Liver (tissue), 9 donors: ENCODE data around the gene DLK1. TPM values are rescaled to one million over a fixed set of nuclear protein-coding genes. Genes with fewer than 3 reads are reported as not detected.

Source experiments
- DNase-seq: peaks from one replicate; pipeline ENCODE4 v3.0.0-alpha.2; 2017; ENCODE audit warnings: low spot score
- H3K27ac ChIP-seq, 2 donors: one replicate each; pipeline ENCODE4 v1.7.0; 2013; ENCODE audit warnings: inconsistent platforms in 2 of 2, low read length in 2 of 2, control low read depth in 1 of 2, low read depth in 1 of 2, mild to moderate bottlenecking in 1 of 2
- H3K27me3 ChIP-seq, 4 donors: one replicate each; pipeline versions ENCODE4 v1.6.1 to v1.7.0; 2013; ENCODE audit warnings: low read length in 3 of 4, inconsistent platforms in 1 of 4, mild to moderate bottlenecking in 1 of 4, moderate library complexity in 1 of 4; ENCODE audit not compliant: control insufficient read depth in 4 of 4, insufficient read depth in 4 of 4
- H3K36me3 ChIP-seq, 4 donors: one replicate each; pipeline versions ENCODE4 v1.6.1 to v1.7.0; 2013; ENCODE audit warnings: low read length in 3 of 4, mild to moderate bottlenecking in 3 of 4, low read depth in 1 of 4, moderate library complexity in 1 of 4; ENCODE audit not compliant: control insufficient read depth in 4 of 4, insufficient read depth in 3 of 4
- H3K4me1 ChIP-seq, 4 donors: one replicate each; pipeline versions ENCODE4 v1.6.1 to v1.7.0; 2013; ENCODE audit warnings: low read length in 3 of 4, mild to moderate bottlenecking in 3 of 4, moderate library complexity in 1 of 4; ENCODE audit not compliant: control insufficient read depth in 4 of 4, insufficient read depth in 4 of 4
- H3K4me3 ChIP-seq, 3 donors: one replicate each; pipeline versions ENCODE4 v1.6.1 to v1.7.0; 2013; ENCODE audit warnings: low read length in 3 of 3, control low read depth in 1 of 3, low read depth in 1 of 3, mild to moderate bottlenecking in 1 of 3
- H3K9ac ChIP-seq, 2 donors: one replicate each; pipeline ENCODE4 v1.7.0; 2013; ENCODE audit warnings: low read length in 2 of 2, mild to moderate bottlenecking in 2 of 2, moderate library complexity in 2 of 2, control low read depth in 1 of 2, low read depth in 1 of 2
- H3K9me3 ChIP-seq, 4 donors: one replicate each; pipeline versions ENCODE4 v1.6.1 to v1.7.0; 2013; ENCODE audit warnings: low read length in 3 of 4; ENCODE audit not compliant: control insufficient read depth in 4 of 4
- ATF3 ChIP-seq: IDR thresholded peaks from 2 replicates; pipeline ENCODE4 v1.6.1; 2016; ENCODE audit warnings: antibody characterized with exemption
- CTCF ChIP-seq: fragments of 150-350 bp; IDR thresholded peaks from 2 replicates; pipeline ENCODE4 v1.5.1; 2017; ENCODE audit warnings: improper control_type of control experiment, low read depth, low read length; ENCODE audit not compliant: missing input control
- EGR1 ChIP-seq, 2 donors: IDR thresholded peaks; 2 replicates each; pipeline ENCODE4 v1.6.1; 2016 to 2018; ENCODE audit warnings: antibody characterized with exemption in 2 of 2, low read depth in 2 of 2
- FOXA1 ChIP-seq: IDR thresholded peaks from 2 replicates; pipeline ENCODE4 v1.6.1; 2016; ENCODE audit warnings: antibody characterized with exemption
- FOXA2 ChIP-seq: IDR thresholded peaks from 2 replicates; pipeline ENCODE4 v1.6.1; 2016; ENCODE audit warnings: antibody characterized with exemption
- GABPA ChIP-seq, 2 donors: IDR thresholded peaks in 1 of 2; conservative IDR thresholded peaks in 1 of 2; 2 replicates each; pipeline ENCODE4 v1.6.1; 2016; ENCODE audit warnings: antibody characterized with exemption in 2 of 2, mild to moderate bottlenecking in 1 of 2, moderate library complexity in 1 of 2
- HNF4G ChIP-seq: IDR thresholded peaks from 2 replicates; pipeline ENCODE4 v1.6.1; 2016; ENCODE audit warnings: antibody characterized with exemption
- JUND ChIP-seq, 2 donors: IDR thresholded peaks; 2 replicates each; pipeline ENCODE4 v1.6.1; 2016; ENCODE audit warnings: antibody characterized with exemption in 2 of 2
- MAX ChIP-seq: IDR thresholded peaks from 2 replicates; pipeline ENCODE4 v1.6.1; 2016; ENCODE audit warnings: antibody characterized with exemption
- NR2F2 ChIP-seq: IDR thresholded peaks from 2 replicates; pipeline ENCODE4 v1.6.1; 2016; ENCODE audit warnings: antibody characterized with exemption
- RAD21 ChIP-seq, 2 donors: IDR thresholded peaks; 2 replicates each; pipeline ENCODE4 v1.6.1; 2016; ENCODE audit warnings: antibody characterized with exemption in 2 of 2, mild to moderate bottlenecking in 2 of 2
- REST ChIP-seq: IDR thresholded peaks from 2 replicates; pipeline ENCODE4 v1.6.1; 2016; ENCODE audit warnings: antibody characterized with exemption, mild to moderate bottlenecking
- RXRA ChIP-seq, 2 donors: IDR thresholded peaks; 2 replicates each; pipeline ENCODE4 v1.6.1; 2017 to 2018; ENCODE audit warnings: antibody characterized with exemption in 2 of 2, mild to moderate bottlenecking in 1 of 2
- SP1 ChIP-seq: IDR thresholded peaks from 2 replicates; pipeline ENCODE4 v1.6.1; 2018; ENCODE audit warnings: antibody characterized with exemption, mild to moderate bottlenecking
- TAF1 ChIP-seq: conservative IDR thresholded peaks from 2 replicates; pipeline ENCODE4 v1.6.1; 2016; ENCODE audit warnings: antibody characterized with exemption, mild to moderate bottlenecking
- YY1 ChIP-seq: IDR thresholded peaks from 2 replicates; pipeline ENCODE4 v1.6.1; 2016; ENCODE audit warnings: antibody characterized with exemption, mild to moderate bottlenecking
- ZBTB33 ChIP-seq: IDR thresholded peaks from 2 replicates; pipeline ENCODE4 v1.6.1; 2016; ENCODE audit warnings: antibody characterized with exemption
- WGBS: extraction: QIAGEN DNeasy Blood & Tissue Kit; methylation state at CpG from one replicate; pipeline ENCODE4 v1.1.7; 2013; 5-methylcytosine and 5-hydroxymethylcytosine counted together
- polyA plus RNA-seq, 2 donors: library from polyadenylated mRNA; stranded (reverse) in 1 of 2; unstranded in 1 of 2; fragments of 200-250 nt in 1 of 2; fragments of >200 nt in 1 of 2; fragmentation: Nextera tagmentation in 1 of 2; extraction: Ambion mirVana in 1 of 2; gene quantifications; one replicate each; pipeline versions ENCODE4 v1.2.1 to v1.2.3, GENCODE V29; 2013 to 2015
- total RNA-seq, 2 donors: library from RNA; depleted of rRNA; stranded (reverse); fragments of >200 nt; gene quantifications; one replicate each; pipeline ENCODE4 v1.2.3, GENCODE V29; 2014
- donor health status: healthy.
- donor health status: healthy.
- donor health status: healthy.
- donor health status: healthy.
- donor health status: healthy.

Gene DLK1
- total and polyA plus RNA-seq, 4 donors, result 0.42 to 331 (median 1.8) TPM; not detected in 1

GRCh38 chr14:100780246-100780645 is 53.6 kb downstream of the DLK1 start:
- TF ChIP-seq YY1 (no peak), JUND (IDR thresholded peaks at IDR 0.05) (no peak), ATF3 (no peak), HNF4G (no peak), EGR1 (IDR thresholded peaks at IDR 0.05; ENCODE audit: low read depth in 2 of 2) (no peak), GABPA (IDR thresholded peaks at IDR 0.05 in 1 of 2, conservative IDR thresholded peaks at IDR 0.05 in 1 of 2) (no peak), RAD21 (IDR thresholded peaks at IDR 0.05) (no peak), REST (no peak), ZBTB33 (no peak), SP1 (no peak), NR2F2 (no peak), CTCF (no peak), FOXA1 (no peak), MAX (no peak), TAF1 (no peak), FOXA2 (no peak), RXRA (IDR thresholded peaks at IDR 0.05) (no peak)
- no peaks in the 10 kb centered on the region for H3K36me3 ChIP-seq
- no peaks in the 10 kb centered on the region for H3K9me3 ChIP-seq
- H3K4me1 ChIP-seq, result no peaks in the 10 kb centered on the region
- no peak overlapping the region for H3K9ac ChIP-seq
- WGBS, result 94% methylated on average over 12 of the region's 12 CpGs
- H3K27ac ChIP-seq, result no peak overlapping the region
- DNase-seq, result peak; percentile 27
- H3K27me3 ChIP-seq, result peaks cover 0 to 2% (median 0%) of the 10 kb centered on the region in 4 donors
- no peak overlapping the region for H3K4me3 ChIP-seq
